ENCODE data around the gene SLC16A1. TPM values are rescaled to one million over a fixed set of nuclear protein-coding genes. Genes with fewer than 3 reads are reported as not detected.

SLC16A1 gene
- 109 and 110 TPM in 2 replicates for total RNA-seq

DNA sequence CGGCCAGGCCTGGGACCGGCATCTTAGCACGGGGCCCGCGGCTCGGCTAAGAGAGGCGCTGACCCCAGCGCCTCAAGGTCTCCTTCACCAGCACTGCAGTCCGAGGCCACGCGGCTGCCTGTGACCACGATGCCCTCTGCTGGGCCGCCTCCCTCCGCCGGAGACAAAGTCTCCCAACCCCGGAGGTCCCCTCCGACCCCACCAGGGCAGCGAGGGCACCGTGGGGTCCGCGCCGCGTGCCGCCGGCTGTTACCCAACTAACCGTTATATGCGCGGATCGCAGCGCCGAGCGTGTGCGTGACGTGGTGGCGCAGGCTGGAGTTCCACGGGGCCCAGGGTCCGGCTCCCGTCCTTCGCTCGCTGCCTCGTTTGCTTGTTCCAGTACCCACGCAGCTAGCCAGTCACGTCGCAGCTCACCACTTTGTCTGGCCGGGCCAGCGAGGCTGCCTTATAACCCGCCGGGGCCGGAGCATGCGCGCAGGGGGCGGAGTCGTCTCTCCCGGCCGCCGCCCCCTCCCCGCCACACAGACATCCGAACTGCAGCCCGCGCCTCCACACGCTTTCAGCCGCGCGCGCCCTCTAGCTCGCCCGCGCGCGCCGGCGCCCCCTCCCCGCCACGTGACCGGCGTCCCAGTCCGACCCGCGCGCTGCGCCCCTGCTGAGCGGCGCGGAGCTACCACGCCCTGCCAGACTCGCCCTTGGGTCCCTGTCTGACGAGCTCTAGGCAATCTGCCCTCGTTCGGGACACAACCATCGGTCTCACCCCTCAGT is at the start of gene SLC16A1:
SLC16A1 (minus strand) TSS at position 424 of the 771 bp plus-strand sequence. CDS start 26,888 bp downstream, outside the sequence.

Small RNA genes lying within 50 kb of the gene (small RNA-seq; reads per million reads assigned to genes)
- not detected for gene AL390729.2 (ENCODE audit: low replicate concordance)

Other genes starting within 250 kb of the SLC16A1 start
- 572 and 586 TPM in 2 replicates for gene RHOC, start 249.1 kb downstream of the SLC16A1 start, total RNA-seq
- gene PPM1J, start 240.9 kb downstream of the SLC16A1 start, total RNA-seq: 0.66 and 0.86 TPM in 2 replicates
- gene LRIG2, start 117.0 kb upstream of the SLC16A1 start, total RNA-seq: 15.8 and 21.2 TPM in 2 replicates